ENCODE measurements around the gene TLR7. TPM values are rescaled to one million over a fixed set of nuclear protein-coding genes. Genes with fewer than 3 reads are reported as not detected.

TLR7 gene
- total and polyA plus RNA-seq, 7 donors: 0.03 to 0.73 (median 0.08) TPM

DNA sequence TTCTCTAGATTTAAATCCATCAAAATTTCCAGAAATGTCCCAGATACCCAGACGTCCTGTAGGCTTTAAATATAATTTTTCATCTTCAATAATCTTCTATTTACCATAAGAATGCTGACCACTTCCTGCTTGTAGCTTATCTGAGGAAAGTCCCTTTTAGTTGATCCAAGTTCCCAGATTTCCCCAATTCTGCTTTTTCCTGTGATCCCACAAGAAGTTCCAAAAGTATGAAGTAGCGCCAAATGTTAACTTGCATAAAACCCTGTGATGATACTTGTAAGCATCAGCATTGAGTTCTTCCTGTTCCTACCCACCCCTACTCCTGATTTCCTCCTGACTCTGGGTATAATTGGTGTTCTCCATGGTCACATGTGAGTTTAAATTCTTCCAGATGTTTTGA is 29.0 kb downstream of the TLR7 start:
- Histone ChIP-seq H3K27ac (no peak overlapping the region), H3K27me3 (ENCODE audit: insufficient read depth in 3 of 3, low read length in 2 of 3) (peaks cover 0 to 5% (median 0%) of the 10 kb centered on the region in 3 donors), H3K36me3 (ENCODE audit: insufficient read depth in 1 of 2, low read depth in 1 of 2) (no peaks in the 10 kb centered on the region), H3K9me3 (no peaks in the 10 kb centered on the region), H3K4me1 (no peaks in the 10 kb centered on the region), H3K4me3 (no peak overlapping the region)
- WGBS, 3 donors: 54 to 70% (median 54%) methylated on average over 2 of the region's 2 CpGs
- TF ChIP-seq, protein P1, sequence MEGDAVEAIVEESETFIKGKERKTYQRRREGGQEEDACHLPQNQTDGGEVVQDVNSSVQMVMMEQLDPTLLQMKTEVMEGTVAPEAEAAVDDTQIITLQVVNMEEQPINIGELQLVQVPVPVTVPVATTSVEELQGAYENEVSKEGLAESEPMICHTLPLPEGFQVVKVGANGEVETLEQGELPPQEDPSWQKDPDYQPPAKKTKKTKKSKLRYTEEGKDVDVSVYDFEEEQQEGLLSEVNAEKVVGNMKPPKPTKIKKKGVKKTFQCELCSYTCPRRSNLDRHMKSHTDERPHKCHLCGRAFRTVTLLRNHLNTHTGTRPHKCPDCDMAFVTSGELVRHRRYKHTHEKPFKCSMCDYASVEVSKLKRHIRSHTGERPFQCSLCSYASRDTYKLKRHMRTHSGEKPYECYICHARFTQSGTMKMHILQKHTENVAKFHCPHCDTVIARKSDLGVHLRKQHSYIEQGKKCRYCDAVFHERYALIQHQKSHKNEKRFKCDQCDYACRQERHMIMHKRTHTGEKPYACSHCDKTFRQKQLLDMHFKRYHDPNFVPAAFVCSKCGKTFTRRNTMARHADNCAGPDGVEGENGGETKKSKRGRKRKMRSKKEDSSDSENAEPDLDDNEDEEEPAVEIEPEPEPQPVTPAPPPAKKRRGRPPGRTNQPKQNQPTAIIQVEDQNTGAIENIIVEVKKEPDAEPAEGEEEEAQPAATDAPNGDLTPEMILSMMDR (IDR thresholded peaks at IDR 0.05): no peak
- intact Hi-C loops (cut with DNase I): no loop called here
- DNase-seq (no peak), ATAC-seq (no peak)

DNA sequence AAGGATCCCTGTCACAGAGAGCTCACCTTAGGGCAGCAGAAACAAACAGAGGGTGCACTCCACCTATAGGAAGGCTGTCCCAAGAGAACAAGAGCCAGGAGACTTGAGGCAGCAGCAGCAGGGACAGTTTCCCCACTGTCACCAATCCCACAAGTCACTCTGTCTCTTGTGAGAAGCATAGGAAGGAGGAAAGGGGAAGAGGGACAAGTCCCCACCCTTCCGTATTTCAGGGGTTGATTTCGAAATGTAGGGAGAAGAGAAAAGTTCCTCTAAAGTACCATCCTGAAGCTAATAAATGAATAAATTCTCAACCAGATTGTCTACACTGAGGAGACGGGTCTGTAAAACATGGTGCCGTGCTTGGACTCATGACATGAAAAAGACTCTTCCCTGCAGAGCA is 30.1 kb downstream of the TLR7 start:
- no peak overlapping the region for H3K4me3 ChIP-seq
- ATAC-seq (no peak), DNase-seq (no peak)
- intact Hi-C loops (cut with DNase I): no loop called here
- H3K36me3 ChIP-seq (ENCODE audit: insufficient read depth in 1 of 2, low read depth in 1 of 2): no peaks in the 10 kb centered on the region
- H3K27me3 ChIP-seq (ENCODE audit: insufficient read depth in 3 of 3, low read length in 2 of 3): peaks cover 0 to 5% (median 0%) of the 10 kb centered on the region in 3 donors
- no peaks in the 10 kb centered on the region for H3K9me3 ChIP-seq
- WGBS, 3 donors: 68 to 85% (median 84%) methylated on average over 4 of the region's 4 CpGs
- TF ChIP-seq, protein P1 (IDR thresholded peaks at IDR 0.05): no peak
- H3K4me1 ChIP-seq: no peaks in the 10 kb centered on the region
- H3K27ac ChIP-seq: no peak overlapping the region

DNA sequence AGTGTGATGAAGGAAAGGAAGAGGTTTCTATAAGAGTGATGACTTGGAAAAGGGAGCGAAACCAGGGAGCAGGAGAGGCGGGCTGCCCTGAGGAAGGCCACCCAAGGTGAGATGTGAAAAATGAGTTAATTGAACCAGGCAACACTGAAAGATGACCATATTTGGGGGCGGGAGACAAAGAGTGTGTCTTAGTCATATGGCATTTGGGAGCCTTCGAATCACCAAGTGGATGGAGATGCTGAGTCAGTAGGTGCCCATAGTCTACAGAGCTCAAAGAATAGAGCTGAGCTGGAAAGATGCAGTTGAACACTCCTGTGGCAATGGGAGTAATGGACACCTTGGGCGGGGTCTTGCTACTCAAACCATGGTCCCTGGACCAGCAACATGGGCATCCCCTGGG is 31.2 kb downstream of the TLR7 start:
- Histone ChIP-seq H3K4me1 (no peaks in the 10 kb centered on the region), H3K27me3 (ENCODE audit: insufficient read depth in 3 of 3, low read length in 2 of 3) (peaks cover 0 to 5% (median 0%) of the 10 kb centered on the region in 3 donors), H3K4me3 (no peak overlapping the region), H3K27ac (no peak overlapping the region), H3K9me3 (no peaks in the 10 kb centered on the region), H3K36me3 (ENCODE audit: insufficient read depth in 1 of 2, low read depth in 1 of 2) (no peaks in the 10 kb centered on the region)
- ATAC-seq: no peak
- DNase-seq: no peak
- TF ChIP-seq, protein P1 (IDR thresholded peaks at IDR 0.05): no peak
- intact Hi-C loops (cut with DNase I): no loop called here
- WGBS, 3 donors: 88 to 96% (median 92%) methylated on average over 5 of the region's 5 CpGs

DNA sequence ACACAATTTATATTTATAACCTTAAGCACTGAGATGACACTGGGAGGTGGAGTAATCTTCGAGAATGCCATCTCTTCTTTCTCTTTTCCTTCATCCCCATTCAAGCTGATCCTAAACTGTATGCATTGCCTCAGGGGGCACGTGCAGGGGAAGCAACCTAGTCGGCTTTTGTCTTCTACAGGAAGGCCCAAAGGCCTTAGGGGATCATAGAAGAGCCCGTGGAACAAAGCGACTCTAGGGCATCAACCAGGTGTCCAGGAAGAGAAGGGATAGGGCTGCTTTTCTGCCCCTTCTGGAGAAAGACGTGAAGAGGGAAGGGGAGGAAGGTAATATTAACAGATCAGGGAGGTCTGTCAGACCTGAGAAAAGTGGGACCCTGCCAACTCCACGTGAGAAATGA is 32.6 kb downstream of the TLR7 start:
- TF ChIP-seq, protein P1 (IDR thresholded peaks at IDR 0.05): no peak
- Histone ChIP-seq H3K9me3 (no peaks in the 10 kb centered on the region), H3K4me3 (no peak overlapping the region), H3K36me3 (ENCODE audit: insufficient read depth in 1 of 2, low read depth in 1 of 2) (no peaks in the 10 kb centered on the region), H3K27me3 (ENCODE audit: insufficient read depth in 3 of 3, low read length in 2 of 3) (peaks cover 0 to 5% (median 0%) of the 10 kb centered on the region in 3 donors), H3K4me1 (no peaks in the 10 kb centered on the region), H3K27ac (no peak overlapping the region)
- WGBS, 3 donors: 40 to 56% (median 51%) methylated on average over 7 of the region's 7 CpGs
- ATAC-seq (no peak), DNase-seq (no peak)
- intact Hi-C loops (cut with DNase I): no loop called here

DNA sequence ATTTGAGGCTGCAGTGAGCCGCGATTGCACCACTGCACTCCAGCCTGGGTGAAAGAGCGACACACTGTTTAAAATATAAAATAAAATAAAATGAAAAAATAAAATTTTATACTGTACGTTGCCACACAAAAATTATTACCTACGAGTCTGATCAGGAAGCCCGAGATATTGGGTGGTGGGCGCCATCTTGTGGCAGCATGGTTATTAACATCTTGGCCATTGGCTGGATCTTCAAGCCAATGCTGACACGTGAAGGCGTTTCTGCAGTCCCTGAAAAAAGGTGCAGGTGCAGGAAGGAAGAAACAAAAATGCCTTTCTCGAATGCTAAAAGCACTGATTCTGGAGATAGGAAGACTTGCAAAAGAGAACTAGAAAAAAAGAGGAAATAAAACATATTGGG is 34.6 kb downstream of the TLR7 start:
- no peak overlapping the region for H3K4me3 ChIP-seq
- ATAC-seq (no peak), DNase-seq (peak; percentile 46 to 59)
- no peaks in the 10 kb centered on the region for H3K4me1 ChIP-seq
- H3K9me3 ChIP-seq: no peaks in the 10 kb centered on the region
- peaks cover 0 to 5% (median 0%) of the 10 kb centered on the region in 3 donors for H3K27me3 ChIP-seq (ENCODE audit: insufficient read depth in 3 of 3, low read length in 2 of 3)
- TF ChIP-seq, protein P1 (IDR thresholded peaks at IDR 0.05): peak; percentile 53
- 14 to 20% (median 17%) methylated on average over 10 of the region's 10 CpGs for WGBS, 3 donors
- intact Hi-C loops (cut with DNase I): no loop called here
- H3K27ac ChIP-seq: no peak overlapping the region
- H3K36me3 ChIP-seq (ENCODE audit: insufficient read depth in 1 of 2, low read depth in 1 of 2): no peaks in the 10 kb centered on the region

All from psoas muscle (tissue), 8 donors.